Measurements from ENCODE around the gene NUDCD3. TPM values are rescaled to one million over a fixed set of nuclear protein-coding genes. Genes with fewer than 3 reads are reported as not detected.

The NUDCD3 gene
- polyA plus RNA-seq, 1 donor (not counting 4 experiments of a cell fraction or from before 2014, with no cell fraction given) = 58.7 TPM

- Histone ChIP-seq H3K4me2 (ENCODE audit: control insufficient read depth, extremely low read depth, insufficient read depth, low read depth, low read length) (no peak overlapping the region), H3K79me2 (ENCODE audit: control insufficient read depth, insufficient read depth, low read length) (no peaks in the 10 kb centered on the region), H3K4me3 (ENCODE audit: control insufficient read depth in 2 of 3, extremely low read depth in 1 of 3, insufficient read depth in 2 of 3, low read depth in 1 of 3, low read length in 3 of 3) (no peak overlapping the region), H2AFZ (ENCODE audit: control insufficient read depth, low read length) (no peak overlapping the region), H3K9ac (ENCODE audit: control insufficient read depth, extremely low read depth, insufficient read depth, low read length) (no peak overlapping the region), H3K27me3 (ENCODE audit: control insufficient read depth, extremely low read depth, insufficient read depth, low read length) (no peaks in the 10 kb centered on the region), H3K4me1 (ENCODE audit: control insufficient read depth, extremely low read depth, insufficient read depth, low read length) (no peaks in the 10 kb centered on the region), H3K9me3 (ENCODE audit: control insufficient read depth, low read depth, low read length) (no peaks in the 10 kb centered on the region), H3K9me1 (ENCODE audit: control insufficient read depth, extremely low read depth, insufficient read depth, low read length) (no peaks in the 10 kb centered on the region), H3K27ac (ENCODE audit: control insufficient read depth, insufficient read depth, low read length) (no peak overlapping the region), H3K36me3 (ENCODE audit: control insufficient read depth in 2 of 2, extremely low read depth in 1 of 2, insufficient read depth in 2 of 2, low read length in 2 of 2) (no peaks in the 10 kb centered on the region), H4K20me1 (ENCODE audit: control insufficient read depth, extremely low read depth, insufficient read depth, low read length) (no peaks in the 10 kb centered on the region)
- FAIRE-seq (no peak), DNase-seq (ENCODE audit: low read depth, low spot score) (no peak)
- TF ChIP-seq EZH2 (IDR thresholded peaks at IDR 0.05; ENCODE audit: low read length) (no peak), CTCF (optimal IDR thresholded peaks at IDR 0.05 in 1 of 3, IDR thresholded peaks at IDR 0.05 in 1 of 3, conservative IDR thresholded peaks at IDR 0.05 in 1 of 3; ENCODE audit: extremely low read depth in 1 of 3, insufficient read depth in 2 of 3, low read length in 3 of 3) (no peak)
- dilution Hi-C loops (cut with MboI; ENCODE audit: extremely low pct_ligation_motif_present, low sequenced_read_pairs) = no loop called here
Observed at GRCh38 chr7:44505595-44505994, 15.1 kb upstream of the NUDCD3 start.

- Histone ChIP-seq H3K79me2 (ENCODE audit: control insufficient read depth, insufficient read depth, low read length) (no peaks in the 10 kb centered on the region), H3K27ac (ENCODE audit: control insufficient read depth, insufficient read depth, low read length) (no peak overlapping the region), H3K36me3 (ENCODE audit: control insufficient read depth in 2 of 2, extremely low read depth in 1 of 2, insufficient read depth in 2 of 2, low read length in 2 of 2) (no peaks in the 10 kb centered on the region), H3K4me2 (ENCODE audit: control insufficient read depth, extremely low read depth, insufficient read depth, low read depth, low read length) (no peak overlapping the region), H2AFZ (ENCODE audit: control insufficient read depth, low read length) (no peak overlapping the region), H3K9ac (ENCODE audit: control insufficient read depth, extremely low read depth, insufficient read depth, low read length) (no peak overlapping the region), H3K4me1 (ENCODE audit: control insufficient read depth, extremely low read depth, insufficient read depth, low read length) (no peaks in the 10 kb centered on the region), H3K9me1 (ENCODE audit: control insufficient read depth, extremely low read depth, insufficient read depth, low read length) (no peaks in the 10 kb centered on the region), H3K9me3 (ENCODE audit: control insufficient read depth, low read depth, low read length) (no peaks in the 10 kb centered on the region), H3K4me3 (ENCODE audit: control insufficient read depth in 2 of 3, extremely low read depth in 1 of 3, insufficient read depth in 2 of 3, low read depth in 1 of 3, low read length in 3 of 3) (no peak overlapping the region), H3K27me3 (ENCODE audit: control insufficient read depth, extremely low read depth, insufficient read depth, low read length) (no peaks in the 10 kb centered on the region), H4K20me1 (ENCODE audit: control insufficient read depth, extremely low read depth, insufficient read depth, low read length) (no peaks in the 10 kb centered on the region)
- DNase-seq (ENCODE audit: low read depth, low spot score) (no peak), FAIRE-seq (no peak)
- dilution Hi-C loops (cut with MboI; ENCODE audit: extremely low pct_ligation_motif_present, low sequenced_read_pairs) = no loop called here
- TF ChIP-seq CTCF (optimal IDR thresholded peaks at IDR 0.05 in 1 of 3, IDR thresholded peaks at IDR 0.05 in 1 of 3, conservative IDR thresholded peaks at IDR 0.05 in 1 of 3; ENCODE audit: extremely low read depth in 1 of 3, insufficient read depth in 2 of 3, low read length in 3 of 3) = no peak
- TF ChIP-seq EZH2 (IDR thresholded peaks at IDR 0.05; ENCODE audit: low read length) = no peak
Observed at GRCh38 chr7:44498230-44498954, 7.9 kb upstream of the NUDCD3 start.
